Cardiac septum (tissue), 1 donor: ENCODE measurements around the gene RTKN2. TPM values are rescaled to one million over a fixed set of nuclear protein-coding genes. Genes with fewer than 3 reads are reported as not detected.
"Not testable (repeated sequence)": the region's sequence is repeated elsewhere in the genome, so short reads cannot be mapped to it uniquely, and the experiment has no call there.

Source experiments
- DNase-seq: peaks from one replicate; pipeline ENCODE4 v3.0.0-alpha.2; 2020; ENCODE audit warnings: low spot score
- intact Hi-C: fragments of 100-400 bp; cut with DNase I; formaldehyde crosslinking; loops from one replicate; pipeline ENCODE4 v1.14.0; 2022
- total RNA-seq: library from RNA; stranded (reverse); fragmentation: NEBNext Ultra II Directional; extraction: Animal tissue kit (Norgen Biotek cat#: 25700); gene quantifications from one replicate; pipeline ENCODE4 v1.2.1, GENCODE V29; 2021
- donor health status: DM: no; HTN: no; CAD: no.

Gene RTKN2
- total RNA-seq, 1 donor from 2014 or later = 0.03 TPM

- intact Hi-C loops = no loop called here
- no peak for DNase-seq
These were observed 4.5 kb downstream of the RTKN2 start for GRCh38 chr10:62264126-62264525.

GRCh38 chr10:62261666-62262065, 7.0 kb downstream of the RTKN2 start:
- intact Hi-C loops = no loop called here

GRCh38 chr10:62259998-62260397, 8.6 kb downstream of the RTKN2 start:
- intact Hi-C loops = no loop called here
- DNase-seq = no peak

More at GRCh38 chr10:62261666-62262065, 7.0 kb downstream of the RTKN2 start:
- no peak for DNase-seq

DNA sequence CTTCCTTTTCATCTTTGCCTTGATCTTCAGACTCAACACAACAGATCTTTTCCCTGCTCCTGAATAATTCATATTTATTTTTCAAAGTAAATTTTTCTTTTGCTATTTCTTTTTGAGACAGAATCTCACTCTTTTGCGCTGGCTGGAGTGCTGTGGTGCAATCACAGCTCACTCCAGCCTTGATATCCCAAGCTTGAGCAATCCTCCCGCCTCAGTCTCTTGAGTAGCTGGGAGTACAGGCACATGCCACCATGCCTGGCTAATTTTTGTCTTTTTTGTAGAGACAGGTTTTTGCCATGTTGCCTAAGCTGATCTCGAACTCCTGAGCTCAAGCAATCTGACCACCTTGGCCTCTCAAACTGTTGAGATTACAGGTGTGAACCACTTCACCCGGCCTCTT, 9.2 kb downstream of the RTKN2 start:
- intact Hi-C loops = no loop called here
- DNase-seq = no peak

DNA sequence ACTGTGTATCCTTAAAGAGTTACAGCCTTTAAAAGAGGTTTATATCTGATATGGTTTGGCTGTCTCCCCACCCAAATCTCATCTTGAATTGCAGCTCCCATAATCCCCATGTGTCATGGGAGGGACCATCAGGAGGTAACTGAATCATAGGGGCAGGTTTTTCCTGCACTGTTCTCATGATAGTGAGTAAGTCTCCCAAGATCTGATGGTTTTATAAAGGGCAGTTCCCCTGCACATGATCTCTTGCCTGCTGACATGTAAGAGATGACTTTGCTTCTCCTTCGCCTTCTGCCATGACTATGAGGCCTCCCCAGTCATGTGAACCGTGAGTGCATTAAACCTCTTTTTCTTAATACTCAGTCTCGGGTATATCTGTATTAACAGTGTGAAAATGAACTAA, 9.7 kb downstream of the RTKN2 start:
- intact Hi-C loops = no loop called here
- DNase-seq = no peak

DNA sequence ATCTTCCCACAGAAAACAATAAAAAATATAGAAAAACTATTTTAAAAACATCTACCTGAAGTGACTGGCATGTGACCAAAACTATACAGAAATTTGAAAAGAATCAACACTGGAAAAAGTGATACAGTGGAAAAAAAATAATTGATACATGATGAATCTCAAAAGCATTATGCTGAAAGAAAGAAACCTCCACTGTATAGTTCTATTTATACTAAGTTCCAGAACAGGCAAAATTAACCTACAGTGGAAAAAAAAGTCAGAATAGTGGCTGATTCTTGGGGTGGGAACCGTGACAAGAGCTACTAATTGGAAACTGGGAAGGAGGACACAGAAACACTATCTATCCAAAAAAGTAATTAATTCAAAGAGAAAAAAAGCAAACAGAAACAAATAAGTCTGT, 14.9 kb downstream of the RTKN2 start:
- no peak for DNase-seq
- intact Hi-C loops = no loop called here

GRCh38 chr10:62252051-62252450, 16.6 kb downstream of the RTKN2 start:
- no peak for DNase-seq
- intact Hi-C loops = no loop called here

DNA sequence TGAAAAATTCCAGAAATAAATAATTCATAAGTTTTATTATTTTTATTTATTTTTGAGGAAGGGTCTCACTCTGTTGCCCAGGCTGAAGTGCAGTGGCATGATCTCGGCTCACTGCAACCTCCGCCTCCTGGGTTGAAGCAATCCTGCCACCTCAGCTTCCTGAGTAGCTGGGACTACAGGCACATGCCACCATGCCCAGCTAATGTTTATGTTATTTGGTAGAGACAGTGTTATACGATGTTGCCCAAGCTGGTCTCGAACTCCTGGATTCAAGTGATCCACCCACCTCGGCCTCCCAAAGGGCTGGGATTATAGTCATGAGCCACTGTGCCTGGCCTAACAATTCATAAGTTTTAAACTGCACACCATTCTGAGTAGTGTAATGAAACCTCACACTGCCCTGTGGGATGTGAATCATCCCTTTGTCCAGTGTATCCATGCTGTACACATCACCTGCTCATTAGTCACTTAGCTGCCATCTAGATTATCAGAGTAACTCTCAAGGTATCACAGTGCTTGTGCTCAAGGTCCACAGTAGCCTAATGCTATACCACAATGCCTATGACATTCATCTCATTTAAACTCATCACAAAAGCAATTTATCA, 17.9 kb downstream of the RTKN2 start:
- intact Hi-C loops = no loop called here
- DNase-seq = no peak

GRCh38 chr10:62249957-62250356, 18.7 kb downstream of the RTKN2 start:
- no peak for DNase-seq
- intact Hi-C loops = no loop called here

- intact Hi-C loops = no loop called here
- DNase-seq = no peak
These were observed 20.2 kb downstream of the RTKN2 start for GRCh38 chr10:62248465-62248864.

- DNase-seq = no peak
- intact Hi-C loops = loop anchor here (1.0 to 5.0 kb wide), 2 partner anchors 206 to 343 kb away; partner anchors contain the start of gene ARID5B
These were observed 23.7 kb downstream of the RTKN2 start for GRCh38 chr10:62244785-62245467.

- intact Hi-C loops = loop anchor here (5.0 kb wide), 1 partner anchor 342 kb away; the partner anchor contains the start of gene ARID5B
- DNase-seq = no peak
These were observed 24.6 kb downstream of the RTKN2 start for GRCh38 chr10:62244088-62244487.

DNA sequence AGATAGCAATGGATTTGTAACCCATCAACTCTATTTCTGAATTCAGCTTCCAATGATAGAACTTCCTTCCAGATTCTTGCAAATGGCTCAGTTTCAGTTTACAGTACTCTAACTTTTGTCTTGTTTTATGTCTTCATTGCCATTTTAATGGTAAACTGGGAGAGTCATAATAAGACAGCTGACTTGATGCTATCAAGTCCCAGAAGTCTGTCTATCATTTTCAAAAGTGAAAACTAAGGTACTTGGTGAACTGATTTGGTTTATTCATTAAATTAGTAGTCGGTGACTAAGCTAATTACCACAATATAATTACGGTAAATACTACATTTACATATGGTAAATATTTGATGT, 25.0 kb downstream of the RTKN2 start:
- intact Hi-C loops = loop anchor here (5.0 kb wide), 1 partner anchor 341 kb away; the partner anchor contains the start of gene ARID5B
- no peak for DNase-seq

DNA sequence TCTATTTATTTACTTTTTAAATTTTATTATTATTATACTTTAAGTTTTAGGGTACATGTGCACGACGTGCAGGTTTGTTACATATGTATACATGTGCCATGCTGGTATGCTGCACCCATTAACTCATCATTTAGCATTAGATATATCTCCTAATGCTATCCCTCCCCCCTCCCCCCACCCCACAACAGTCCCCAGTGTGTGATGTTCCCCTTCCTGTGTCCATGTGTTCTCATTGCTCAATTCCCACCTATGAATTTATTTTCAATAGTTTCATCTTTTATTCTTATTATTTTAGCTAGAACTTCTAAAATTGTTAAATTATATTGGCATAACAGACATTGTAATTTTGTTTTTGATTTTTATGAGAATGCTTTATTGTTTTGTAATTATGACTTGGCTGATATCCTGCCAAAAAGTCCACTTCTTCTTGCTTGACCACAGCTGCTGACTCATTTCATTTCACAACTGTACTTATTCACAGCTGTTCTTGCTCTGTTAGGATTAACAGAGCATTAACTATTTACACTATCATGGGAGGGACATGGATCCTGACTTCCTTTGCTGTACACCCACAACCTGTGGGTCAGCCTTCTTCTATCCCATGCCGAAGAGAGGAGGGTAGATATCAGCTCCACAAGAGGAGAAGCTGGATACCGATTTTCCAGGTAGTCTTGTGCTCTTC, 25.5 kb downstream of the RTKN2 start:
- intact Hi-C loops = loop anchor here (5.0 kb wide), 1 partner anchor 341 kb away; the partner anchor contains the start of gene ARID5B
- not testable (repeated sequence) for DNase-seq

GRCh38 chr10:62241521-62241920, 27.1 kb downstream of the RTKN2 start:
- DNase-seq = not testable (repeated sequence)
- intact Hi-C loops = loop anchor here (5.0 kb wide), 1 partner anchor 339 kb away; the partner anchor contains the start of gene ARID5B

GRCh38 chr10:62239994-62240393, 28.6 kb downstream of the RTKN2 start:
- intact Hi-C loops = loop anchor here (5.0 kb wide), 1 partner anchor 338 kb away; the partner anchor contains the start of gene ARID5B
- DNase-seq = no peak

GRCh38 chr10:62238880-62239279, 29.8 kb downstream of the RTKN2 start:
- DNase-seq = no peak
- intact Hi-C loops = no loop called here

DNA sequence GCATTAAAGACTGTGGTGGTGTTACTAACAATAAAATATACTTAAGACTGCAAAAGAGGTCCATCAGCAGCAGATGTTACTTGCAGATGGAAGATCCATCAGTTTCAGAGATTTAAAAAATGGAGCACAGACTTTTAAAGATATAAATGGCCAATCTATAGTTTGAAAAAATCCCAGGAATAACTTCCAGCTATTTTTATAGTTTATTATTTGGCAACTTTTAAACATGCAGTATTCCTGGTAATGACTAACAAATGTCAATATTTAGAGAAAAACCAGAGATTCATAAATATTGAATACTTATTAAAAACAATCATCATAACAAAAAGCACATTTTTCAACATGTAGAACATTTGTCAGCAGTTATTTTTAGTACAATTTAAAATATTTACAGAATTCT, 30.7 kb downstream of the RTKN2 start:
- intact Hi-C loops = no loop called here
- DNase-seq = no peak

GRCh38 chr10:62237506-62237905, 31.1 kb downstream of the RTKN2 start:
- intact Hi-C loops = no loop called here
- DNase-seq = no peak

DNA sequence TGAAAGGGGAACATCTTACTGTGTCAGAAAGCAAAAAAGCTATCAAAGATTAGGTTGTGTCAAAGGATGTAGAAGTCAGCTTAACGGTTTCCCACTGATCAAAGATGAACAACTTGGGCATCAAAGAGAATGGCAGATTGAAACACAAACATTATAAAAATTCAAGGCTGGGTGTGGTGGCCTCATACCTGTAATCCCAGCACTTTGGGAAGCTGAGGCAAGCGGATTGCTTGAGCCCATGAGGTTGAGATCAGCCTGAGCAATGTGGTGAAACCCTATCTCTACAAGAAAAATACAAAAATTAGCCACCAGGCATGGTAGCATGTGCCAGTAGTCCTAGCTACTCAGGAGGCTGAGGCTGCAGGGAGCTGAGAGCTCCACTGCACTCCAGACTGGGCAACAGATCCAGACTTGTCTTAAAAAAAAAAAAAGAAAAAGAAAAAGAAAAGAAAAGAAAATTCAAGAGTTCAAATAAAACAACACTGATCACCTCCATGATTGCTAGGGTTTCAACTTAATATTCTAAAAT, 34.5 kb downstream of the RTKN2 start:
- intact Hi-C loops = no loop called here
- no peak for DNase-seq
